ENCODE measurements around the gene NR2F2.
"Not testable (repeated sequence)": the region's sequence is repeated elsewhere in the genome, so short reads cannot be mapped to it uniquely, and the experiment has no call there.

The NR2F2 gene

DNA sequence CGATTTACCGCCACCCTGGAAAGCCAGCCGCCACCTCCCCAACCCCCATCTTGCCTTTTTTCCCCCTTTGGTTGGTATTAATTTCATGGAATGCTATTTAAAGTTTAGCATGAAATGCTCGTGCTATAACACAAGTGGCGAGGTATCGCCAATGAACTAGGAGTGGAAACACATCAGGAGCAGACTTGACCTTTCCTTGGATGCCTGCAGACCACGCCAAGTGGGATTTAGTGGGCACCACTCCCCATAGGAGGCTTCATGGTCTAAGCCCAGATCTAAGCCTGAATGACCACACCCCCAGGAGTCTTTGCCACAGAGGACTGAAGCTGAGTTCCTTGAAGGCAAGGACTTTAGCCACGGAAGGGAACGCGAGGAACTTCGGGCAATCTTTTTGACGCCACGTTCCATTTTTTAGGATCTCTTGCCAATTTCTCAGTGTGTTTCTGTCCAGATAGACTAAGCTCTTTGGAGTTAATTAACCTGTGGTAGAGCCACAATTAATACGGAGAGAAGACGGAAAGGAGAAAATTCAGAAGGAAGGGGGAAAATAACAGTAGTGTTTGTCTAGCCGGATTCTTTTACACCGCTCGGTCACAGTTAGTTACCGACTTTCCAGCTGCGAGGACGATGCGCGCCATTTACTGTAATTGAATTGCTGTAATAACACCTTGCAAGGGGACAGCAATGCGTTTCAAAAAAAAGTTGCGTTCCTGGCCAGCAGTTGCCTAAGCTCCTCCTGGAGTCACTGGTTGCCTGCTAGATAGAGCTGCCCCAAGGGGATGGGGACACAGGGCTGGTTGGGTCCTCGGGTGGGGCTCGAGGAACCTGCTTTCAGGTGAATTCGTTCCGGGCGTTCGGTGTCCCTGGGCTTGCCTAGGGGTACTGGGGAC, 37.1 kb downstream of the NR2F2 start:
- DNase-seq (ENCODE audit: low read depth): no peak

DNA sequence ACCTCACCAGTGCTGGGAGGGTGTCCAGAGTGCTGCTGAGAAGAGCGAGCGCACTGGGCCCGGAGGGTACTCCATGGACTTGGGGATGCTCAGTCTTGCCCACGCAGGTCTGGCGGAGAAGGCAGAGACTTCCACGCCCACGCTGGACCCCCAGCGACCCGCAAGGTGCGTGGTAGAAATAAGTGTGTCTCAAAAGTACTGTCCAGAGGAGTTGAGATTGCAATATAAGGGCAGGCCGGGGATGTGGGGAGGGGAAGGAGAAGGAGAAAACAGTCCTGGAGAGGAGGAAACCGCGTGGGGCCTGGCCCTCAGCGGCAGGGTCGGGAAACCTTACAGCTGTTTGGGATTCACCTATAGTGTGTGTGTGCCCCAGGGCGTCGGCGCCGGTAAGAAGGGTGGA, 38.9 kb downstream of the NR2F2 start:
- no peak for DNase-seq (ENCODE audit: low read depth)

DNA sequence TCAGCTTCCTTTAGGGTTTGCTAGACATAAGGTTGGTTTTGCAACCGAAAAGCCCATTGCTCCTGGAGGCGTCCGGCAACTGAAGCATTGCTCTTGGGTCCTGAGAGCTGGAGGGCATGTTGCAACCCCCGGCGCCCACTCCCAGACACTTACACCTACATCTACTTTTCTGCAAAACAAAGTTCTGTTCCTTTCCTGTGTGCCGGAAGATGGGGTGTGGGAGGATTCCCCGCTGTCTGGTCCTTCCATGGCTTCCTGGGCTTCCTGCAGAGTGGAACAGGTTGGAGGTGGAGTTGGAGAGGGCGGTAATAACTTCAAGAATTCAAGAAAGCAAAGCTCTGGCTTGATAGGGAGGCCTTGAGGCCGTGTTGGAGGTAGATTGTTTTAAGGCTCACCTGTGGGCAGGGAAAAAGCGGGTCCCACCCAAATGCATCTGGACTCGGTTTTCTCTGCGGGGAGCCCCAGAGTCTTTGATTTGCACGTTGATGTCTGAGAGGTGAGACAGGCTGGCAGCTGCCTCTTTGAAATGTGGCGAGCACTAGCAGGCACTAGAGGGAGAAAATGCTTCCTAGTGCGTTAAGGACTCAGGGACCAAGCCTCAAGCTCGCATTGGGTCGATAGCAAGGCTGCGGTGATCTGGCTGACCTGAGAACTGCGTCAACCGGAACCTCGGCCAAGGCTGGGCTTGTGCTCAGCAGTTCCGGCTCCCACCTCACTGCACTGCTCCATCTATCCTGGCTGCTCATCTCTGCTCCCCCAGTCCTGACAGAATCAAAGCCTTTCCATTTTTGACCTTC, 39.5 kb downstream of the NR2F2 start:
- no peak for DNase-seq (ENCODE audit: low read depth)

DNA sequence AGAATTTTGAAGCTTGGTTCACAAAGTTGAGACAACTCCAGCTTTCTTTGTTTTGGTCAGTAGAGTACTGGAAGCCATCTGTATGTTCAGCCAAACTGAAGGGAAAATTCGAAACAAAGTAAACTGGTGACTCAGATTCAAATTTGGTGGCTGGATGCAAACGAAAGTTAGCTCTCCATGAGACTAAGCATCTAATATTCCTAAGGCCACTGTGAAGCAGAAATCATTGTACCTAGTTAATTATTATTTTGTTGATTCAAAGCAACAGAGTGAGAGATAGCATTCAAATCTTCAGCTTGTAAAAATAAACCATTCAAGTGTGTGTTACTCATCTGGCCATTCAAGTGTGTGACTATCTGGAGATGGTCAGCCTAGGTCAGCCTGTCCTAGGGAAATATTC, 42.1 kb downstream of the NR2F2 start:
- DNase-seq (ENCODE audit: low read depth): no peak

DNA sequence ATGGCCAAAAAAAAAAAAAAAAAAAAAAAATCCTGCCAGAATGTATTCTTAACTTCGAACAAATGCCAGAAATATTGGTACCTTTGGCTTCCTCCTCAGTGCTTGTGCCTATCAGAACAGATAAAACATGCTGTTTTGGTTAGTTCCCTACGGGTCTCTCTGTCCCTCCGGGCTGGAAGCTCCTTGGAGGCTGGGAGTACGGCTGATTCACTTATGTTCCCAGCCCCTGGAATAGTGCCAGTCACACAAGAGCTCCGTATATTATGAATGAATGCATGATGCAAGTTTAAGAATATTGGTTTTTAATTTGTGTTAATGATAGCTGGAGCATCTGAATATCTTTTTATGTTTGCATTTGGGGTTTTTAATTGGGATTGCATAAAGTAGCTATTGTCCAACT, 44.0 kb downstream of the NR2F2 start:
- DNase-seq (ENCODE audit: low read depth): no peak

DNA sequence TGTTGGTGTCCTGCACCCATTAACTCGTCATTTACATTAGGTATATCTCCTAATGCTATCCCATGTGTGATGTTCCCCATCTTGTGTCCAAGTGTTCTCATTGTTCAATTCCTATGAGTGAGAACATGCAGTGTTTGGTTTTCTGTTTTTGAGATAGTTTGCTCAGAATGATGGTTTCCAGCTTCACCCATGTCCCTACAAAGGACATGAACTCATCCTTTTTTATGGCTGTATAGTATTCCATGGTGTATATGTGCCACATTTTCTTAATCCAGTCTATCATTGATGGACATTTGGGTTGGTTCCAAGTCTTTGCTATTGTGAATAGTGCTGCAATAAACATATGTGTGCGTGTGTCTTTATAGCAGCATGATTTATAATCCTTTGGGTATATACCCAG, 49.1 kb downstream of the NR2F2 start:
- DNase-seq (ENCODE audit: low read depth): not testable (repeated sequence)

DNA sequence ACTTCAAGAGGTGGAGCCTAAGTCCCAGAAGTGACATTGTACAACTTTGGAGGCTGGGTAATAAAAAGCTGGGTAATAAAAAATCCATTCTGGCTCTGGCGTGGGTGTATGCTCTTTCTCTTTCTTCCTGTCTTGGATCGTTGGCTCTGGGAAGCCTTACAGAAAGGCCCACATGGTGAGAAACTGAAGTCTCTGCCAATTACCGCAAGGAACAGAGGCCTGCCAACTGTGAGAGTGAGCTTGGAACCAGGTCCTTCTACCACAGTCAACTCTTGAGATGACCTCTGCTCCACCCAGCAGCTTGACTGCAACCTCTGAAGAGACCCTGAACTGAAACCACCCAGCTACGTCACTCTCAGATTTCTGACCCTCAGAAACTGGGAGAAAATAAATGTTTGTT, 51.0 kb downstream of the NR2F2 start:
- DNase-seq (ENCODE audit: low read depth): no peak

DNA sequence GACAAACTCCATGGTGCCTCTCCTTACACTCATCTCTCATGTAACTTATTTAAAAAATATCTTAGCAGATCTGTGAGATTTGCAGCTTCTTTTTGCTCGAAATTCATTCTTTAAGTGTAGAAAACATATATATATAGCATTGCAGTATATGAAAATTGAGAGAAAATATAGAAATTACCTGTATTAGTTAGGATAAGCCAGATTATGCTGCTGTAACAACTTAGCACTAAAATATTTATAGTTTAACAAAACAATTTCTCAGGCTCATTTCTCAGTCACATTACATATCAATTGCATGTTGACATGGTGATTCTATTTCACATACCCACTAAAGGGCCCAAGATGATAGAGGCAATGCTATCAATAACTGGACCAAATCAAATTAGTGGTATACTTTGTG, 54.7 kb downstream of the NR2F2 start:
- no peak for DNase-seq (ENCODE audit: low read depth)

DNA sequence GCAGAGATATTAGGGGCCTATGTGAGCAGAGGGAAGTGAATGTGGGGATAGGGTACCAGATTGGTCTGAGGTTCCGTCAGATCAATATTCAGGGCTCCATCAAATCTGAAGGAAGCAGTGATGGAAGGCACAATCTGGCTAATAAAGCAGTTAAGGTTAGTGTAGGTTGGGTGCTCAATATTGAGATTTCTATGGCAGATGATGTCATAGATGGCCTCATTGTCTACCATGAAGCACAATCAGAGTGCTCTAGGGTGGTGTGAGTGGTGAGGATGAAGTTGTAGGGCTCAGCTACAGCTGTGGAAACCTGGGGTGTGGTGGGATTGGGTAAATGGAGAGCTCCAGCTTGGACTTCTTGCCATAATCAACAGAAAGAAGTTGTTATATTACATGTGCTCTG, 58.2 kb downstream of the NR2F2 start:
- no peak for DNase-seq (ENCODE audit: low read depth)
